Thoracic aorta (tissue), 2 donors: ENCODE measurements around the gene FMNL3. TPM values are rescaled to one million over a fixed set of nuclear protein-coding genes. Genes with fewer than 3 reads are reported as not detected.
A peak's percentile ranks its signal among the peaks of the same experiment; 100 is the strongest.

ENCODE experiments used
- ATAC-seq: fragments of 150-250 bp; one replicate; pipeline ENCODE4 v1.8.0; 2017; ENCODE audit warnings: low read depth; ENCODE audit not compliant: insufficient number of reproducible peaks, low FRiP score
- DNase-seq: peaks from one replicate; pipeline ENCODE4 v3.0.0-alpha.2; 2020; ENCODE audit warnings: low spot score
- H3K27ac ChIP-seq, 2 donors: fragments of 200-600 bp; sonication (generic); 1 replicate in 1 of 2; 2 replicates in 1 of 2; pipeline ENCODE4 v1.5.1; 2016; ENCODE audit warnings: mild to moderate bottlenecking in 2 of 2, moderate library complexity in 2 of 2
- H3K27me3 ChIP-seq: fragments of 200-600 bp; sonication (generic); replicated peaks from 2 replicates; pipeline ENCODE4 v1.6.0; 2016; ENCODE audit warnings: mild to moderate bottlenecking; ENCODE audit not compliant: insufficient read depth
- H3K36me3 ChIP-seq: fragments of 200-600 bp; sonication (generic); one replicate; pipeline ENCODE4 v1.5.1; 2016
- H3K4me1 ChIP-seq, 2 donors: fragments of 200-600 bp; sonication (generic); 1 replicate in 1 of 2; 2 replicates in 1 of 2; pipeline versions ENCODE4 v1.5.1 to v1.6.0; 2016; ENCODE audit warnings: low read depth in 2 of 2, mild to moderate bottlenecking in 1 of 2; ENCODE audit not compliant: control insufficient read depth in 1 of 2
- H3K4me3 ChIP-seq: fragments of 200-600 bp; sonication (generic); 2 replicates; pipeline ENCODE4 v1.5.1; 2016; ENCODE audit warnings: mild to moderate bottlenecking
- H3K9me3 ChIP-seq: fragments of 200-600 bp; sonication (generic); 2 replicates; pipeline ENCODE4 v1.5.1; 2016
- CTCF ChIP-seq: fragments of 200-600 bp; sonication (generic); IDR thresholded peaks from one replicate; pipeline ENCODE4 v1.5.1; 2019; ENCODE audit warnings: antibody characterized with exemption
- total RNA-seq, 2 donors: library from RNA; depleted of rRNA; stranded (reverse); fragments of >200 nt; gene quantifications; one replicate each; pipeline versions ENCODE4 v1.1.0 to v1.2.3, GENCODE V29; 2016

Gene FMNL3
- total RNA-seq, 2 donors from 2014 or later: 26.7 to 37.4 TPM

GRCh38 chr12:49680075-49680474, 27.1 kb downstream of the FMNL3 start:
- H3K36me3 ChIP-seq: no peaks in the 10 kb centered on the region
- H3K27me3 ChIP-seq: no peaks in the 10 kb centered on the region
- DNase-seq (no peak), ATAC-seq (no peak)
- no peak overlapping the region for H3K27ac ChIP-seq
- H3K4me1 ChIP-seq: peaks cover under 1 to 6% of the 10 kb centered on the region in 2 donors
- H3K4me3 ChIP-seq: no peak overlapping the region
- H3K9me3 ChIP-seq: no peaks in the 10 kb centered on the region
- no peak for TF ChIP-seq CTCF

DNA sequence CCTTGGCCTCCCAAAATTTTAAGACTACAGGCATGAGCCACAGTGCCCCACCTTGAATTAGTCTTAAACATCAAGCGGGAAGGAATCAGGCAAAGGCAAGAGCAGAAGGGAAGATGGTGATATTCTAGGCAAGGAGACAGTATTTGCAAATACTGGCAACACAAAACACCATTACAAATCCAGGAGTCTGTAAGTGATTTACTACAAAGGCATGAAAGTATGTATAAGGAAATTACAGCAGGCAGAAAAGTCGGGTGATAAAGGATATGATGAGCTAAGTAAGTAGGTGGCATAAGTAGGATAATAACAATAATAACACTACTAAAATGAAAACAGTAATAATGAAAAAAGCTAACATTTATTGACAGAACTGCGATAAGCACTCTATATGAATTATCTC, 28.5 kb downstream of the FMNL3 start:
- H3K27ac ChIP-seq: no peak overlapping the region
- peaks cover 9 to 14% of the 10 kb centered on the region in 2 donors for H3K4me1 ChIP-seq
- DNase-seq (no peak), ATAC-seq (no peak)
- no peak overlapping the region for H3K4me3 ChIP-seq
- H3K9me3 ChIP-seq: no peaks in the 10 kb centered on the region
- TF ChIP-seq CTCF: no peak
- no peaks in the 10 kb centered on the region for H3K36me3 ChIP-seq
- no peaks in the 10 kb centered on the region for H3K27me3 ChIP-seq

DNA sequence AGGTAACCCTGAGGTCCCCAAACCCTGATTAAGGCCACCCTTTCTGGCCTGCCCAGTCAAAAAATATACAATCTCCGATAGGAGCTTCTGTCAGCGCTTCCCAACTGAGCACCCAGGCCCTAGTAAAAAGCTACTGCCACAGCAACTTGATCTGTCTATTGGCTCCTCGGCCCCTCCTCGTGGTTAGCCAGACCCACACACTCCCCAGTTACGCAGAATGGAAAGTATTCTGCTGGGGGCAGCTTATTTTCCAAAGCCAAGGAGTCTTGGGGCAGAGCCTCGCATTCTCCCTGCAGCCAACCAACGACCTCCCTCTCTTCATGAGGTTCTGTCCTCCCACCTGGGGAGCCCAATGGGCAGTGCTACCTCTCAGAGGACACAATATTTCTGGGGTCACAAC, 32.1 kb downstream of the FMNL3 start:
- Histone ChIP-seq H3K4me3 (no peak overlapping the region), H3K36me3 (no peaks in the 10 kb centered on the region), H3K27ac (peak overlapping the region; percentile 89 to 91), H3K4me1 (peaks cover 37 to 50% of the 10 kb centered on the region in 2 donors), H3K27me3 (no peaks in the 10 kb centered on the region), H3K9me3 (no peaks in the 10 kb centered on the region)
- DNase-seq: no peak
- no peak for ATAC-seq
- TF ChIP-seq CTCF: no peak

DNA sequence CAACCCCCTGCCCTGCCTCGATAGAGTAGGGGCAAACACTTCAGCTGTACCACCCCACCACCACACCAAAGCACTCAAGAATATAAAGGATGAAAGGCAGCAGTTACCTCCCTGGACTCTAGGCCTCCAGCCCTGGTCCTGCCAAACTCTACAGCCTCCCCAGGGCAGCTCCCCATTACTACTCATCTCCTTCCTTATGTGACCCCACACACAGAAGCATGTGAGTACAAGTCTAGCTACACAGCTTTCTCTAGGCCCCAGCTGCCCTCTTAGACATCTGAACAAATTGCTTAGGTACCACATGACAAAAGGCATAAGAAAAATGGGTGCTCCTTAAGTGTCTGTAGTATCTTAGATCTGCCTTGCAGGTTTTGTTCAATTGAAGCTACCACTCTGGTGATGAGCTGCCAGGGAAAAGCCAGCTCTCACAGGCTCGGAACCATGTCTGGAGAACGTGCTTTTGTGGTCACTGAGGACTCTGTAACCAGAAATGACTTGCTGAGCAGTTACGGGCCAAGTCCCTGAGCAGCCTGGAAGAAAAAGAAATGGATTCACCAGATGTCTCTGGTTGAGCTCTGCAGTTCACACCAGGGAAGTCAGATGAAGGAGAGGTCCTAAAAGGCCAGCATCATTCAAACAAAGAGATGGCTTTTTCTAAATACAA, 32.8 kb downstream of the FMNL3 start:
- peak overlapping the region; percentile 89 to 91 for H3K27ac ChIP-seq
- peaks cover 39 to 53% of the 10 kb centered on the region in 2 donors for H3K4me1 ChIP-seq
- H3K9me3 ChIP-seq: no peaks in the 10 kb centered on the region
- no peak for TF ChIP-seq CTCF
- no peaks in the 10 kb centered on the region for H3K27me3 ChIP-seq
- H3K36me3 ChIP-seq: no peaks in the 10 kb centered on the region
- no peak overlapping the region for H3K4me3 ChIP-seq
- no peak for DNase-seq
- no peak for ATAC-seq

DNA sequence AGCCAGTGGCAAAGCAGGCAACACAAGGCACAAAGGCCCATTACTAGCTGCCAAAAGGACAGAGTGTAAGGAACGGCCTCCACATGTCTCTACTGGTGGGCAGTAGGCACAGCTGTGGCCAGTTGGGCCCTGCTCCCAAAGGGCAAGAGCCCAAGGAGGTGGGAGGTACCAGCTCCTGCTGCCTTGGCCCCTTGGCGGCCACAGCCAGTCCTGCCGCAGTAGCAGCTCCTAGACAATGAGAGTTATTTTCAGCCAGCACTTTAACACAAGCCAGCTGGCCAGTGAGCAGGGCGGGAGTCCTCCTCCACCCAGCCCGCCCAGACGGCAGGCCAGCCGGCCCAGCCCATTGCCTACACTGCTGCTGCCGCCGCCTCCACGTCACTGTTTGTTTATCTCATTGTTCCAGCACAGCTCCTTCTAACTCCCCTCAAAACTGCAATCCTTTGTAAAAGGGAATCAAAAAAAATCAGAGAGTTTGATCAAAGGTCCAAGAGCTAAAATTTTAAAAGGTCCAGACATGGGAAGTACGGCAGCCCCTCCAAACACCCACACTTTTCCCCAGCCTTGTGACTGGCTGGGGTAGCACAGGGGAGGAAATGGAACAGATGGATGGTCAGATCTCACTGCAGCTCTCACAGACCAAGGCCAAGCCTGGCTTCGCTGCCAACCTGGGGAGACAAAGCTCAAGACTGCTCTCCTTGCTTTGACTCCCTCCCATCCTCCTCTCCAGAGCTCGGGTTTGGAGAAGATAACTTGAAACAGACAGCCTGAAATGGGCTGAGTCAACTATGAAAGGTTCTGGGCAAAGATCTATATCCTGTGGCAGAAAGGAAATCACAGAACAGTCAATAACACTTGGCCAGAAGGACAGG, 33.5 kb downstream of the FMNL3 start:
- peak; percentile 66 for TF ChIP-seq CTCF
- Histone ChIP-seq H3K36me3 (no peaks in the 10 kb centered on the region), H3K9me3 (no peaks in the 10 kb centered on the region), H3K27ac (peak overlapping the region; percentile 89 to 91), H3K4me1 (peaks cover 39 to 53% of the 10 kb centered on the region in 2 donors), H3K27me3 (no peaks in the 10 kb centered on the region), H3K4me3 (peak overlapping the region; percentile 10)
- DNase-seq: peak; percentile 66
- peak; percentile 97 for ATAC-seq
